HTR-8/SVneo (cell line): ENCODE data around the gene WWC2.
A peak's percentile ranks its signal among the peaks of the same experiment; 100 is the strongest.

Experiments used
- DNase-seq: peaks from one replicate; pipeline ENCODE4 v3.0.0; 2011; ENCODE audit warnings: low spot score, mixed read lengths; ENCODE audit not compliant: insufficient read length
- FAIRE-seq: peaks from 2 replicates; lab custom pipeline; 2011; peaks lifted over from hg19 to GRCh38; lab: Jason Lieb, UNC

Gene WWC2

GRCh38 chr4:183161630-183162029, 62.6 kb downstream of the WWC2 start:
- FAIRE-seq (peak; percentile 76), DNase-seq (no peak)

DNA sequence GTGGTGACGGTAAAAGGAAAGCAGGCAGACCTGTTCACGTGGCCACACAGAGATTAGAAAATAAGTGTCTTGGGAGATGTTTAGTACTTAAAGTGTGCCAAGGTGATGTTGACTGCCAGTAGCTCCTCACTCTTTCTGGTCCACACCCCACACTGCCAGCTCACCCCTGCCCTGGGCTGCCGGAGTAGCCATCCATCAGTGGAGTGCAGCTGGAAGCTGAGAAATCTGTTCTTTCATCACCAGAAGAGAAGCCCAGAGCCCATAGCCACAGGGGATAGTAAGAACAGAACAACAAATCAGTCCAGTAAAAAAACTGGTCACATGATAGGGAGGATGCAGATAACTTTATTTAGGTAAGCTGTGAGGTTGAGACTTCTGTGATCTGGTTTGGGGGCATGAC, 64.1 kb downstream of the WWC2 start:
- FAIRE-seq (peak; percentile 49), DNase-seq (no peak)

GRCh38 chr4:183164963-183165362, 65.9 kb downstream of the WWC2 start:
- FAIRE-seq (no peak), DNase-seq (no peak)

GRCh38 chr4:183165376-183165775, 66.3 kb downstream of the WWC2 start:
- no peak for FAIRE-seq
- no peak for DNase-seq

DNA sequence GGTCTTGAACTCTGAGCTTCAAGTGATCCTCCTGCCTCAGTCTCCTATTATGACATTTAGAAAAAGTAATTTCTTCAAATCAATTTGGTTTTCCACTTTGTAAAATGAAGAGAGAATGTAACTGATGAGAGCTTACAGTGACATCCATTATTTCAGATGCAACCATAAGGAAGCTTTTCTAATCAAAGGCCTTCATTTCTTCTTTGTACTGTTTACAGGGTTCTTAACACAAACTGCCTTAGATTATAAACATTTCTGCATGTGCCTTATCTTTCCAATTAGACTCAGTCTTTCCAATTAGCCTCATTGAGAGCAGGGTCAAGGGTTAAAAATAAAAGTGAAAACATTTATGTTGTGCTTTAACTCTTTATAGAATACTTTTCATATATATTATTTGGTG, 71.8 kb downstream of the WWC2 start:
- DNase-seq (no peak), FAIRE-seq (no peak)

DNA sequence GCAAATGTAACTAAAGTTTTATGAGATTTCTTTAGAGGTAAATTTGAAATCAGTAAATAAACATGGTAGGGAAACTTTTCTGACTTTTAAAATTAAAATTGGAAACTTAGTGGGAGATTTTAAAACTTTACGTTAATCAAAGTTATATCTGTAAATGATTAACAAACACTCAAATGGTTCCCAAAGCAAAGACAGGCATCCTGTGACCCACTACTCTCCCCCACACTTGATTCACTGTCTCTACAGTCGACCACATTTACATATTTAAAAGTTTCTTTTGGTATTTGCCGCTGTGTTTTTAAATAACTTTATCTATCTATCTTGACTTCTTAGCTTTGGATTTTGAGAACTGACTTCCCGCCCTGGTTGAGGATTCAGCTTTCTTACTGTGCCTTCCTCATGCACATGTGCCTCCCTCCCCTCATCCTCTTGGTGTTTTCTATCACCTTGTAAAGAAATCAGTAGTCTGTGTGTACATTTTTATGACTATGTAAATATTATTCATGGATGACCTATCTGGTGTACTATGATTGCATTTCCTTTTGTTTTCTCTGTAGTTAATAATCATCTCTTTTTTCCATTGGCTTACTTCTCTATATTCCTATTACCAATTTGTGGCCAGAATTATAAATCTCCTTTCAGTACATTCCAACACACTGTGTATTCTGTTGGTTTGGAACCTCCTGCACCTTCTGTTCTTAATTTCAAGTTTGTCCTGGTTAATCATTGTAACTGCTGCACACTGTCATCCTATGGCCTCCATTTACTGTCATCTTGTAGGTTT, 72.6 kb downstream of the WWC2 start:
- peak; percentile 57 for FAIRE-seq
- no peak for DNase-seq

- DNase-seq: no peak
- no peak for FAIRE-seq
Observed at GRCh38 chr4:183172881-183173280, 73.8 kb downstream of the WWC2 start.

DNA sequence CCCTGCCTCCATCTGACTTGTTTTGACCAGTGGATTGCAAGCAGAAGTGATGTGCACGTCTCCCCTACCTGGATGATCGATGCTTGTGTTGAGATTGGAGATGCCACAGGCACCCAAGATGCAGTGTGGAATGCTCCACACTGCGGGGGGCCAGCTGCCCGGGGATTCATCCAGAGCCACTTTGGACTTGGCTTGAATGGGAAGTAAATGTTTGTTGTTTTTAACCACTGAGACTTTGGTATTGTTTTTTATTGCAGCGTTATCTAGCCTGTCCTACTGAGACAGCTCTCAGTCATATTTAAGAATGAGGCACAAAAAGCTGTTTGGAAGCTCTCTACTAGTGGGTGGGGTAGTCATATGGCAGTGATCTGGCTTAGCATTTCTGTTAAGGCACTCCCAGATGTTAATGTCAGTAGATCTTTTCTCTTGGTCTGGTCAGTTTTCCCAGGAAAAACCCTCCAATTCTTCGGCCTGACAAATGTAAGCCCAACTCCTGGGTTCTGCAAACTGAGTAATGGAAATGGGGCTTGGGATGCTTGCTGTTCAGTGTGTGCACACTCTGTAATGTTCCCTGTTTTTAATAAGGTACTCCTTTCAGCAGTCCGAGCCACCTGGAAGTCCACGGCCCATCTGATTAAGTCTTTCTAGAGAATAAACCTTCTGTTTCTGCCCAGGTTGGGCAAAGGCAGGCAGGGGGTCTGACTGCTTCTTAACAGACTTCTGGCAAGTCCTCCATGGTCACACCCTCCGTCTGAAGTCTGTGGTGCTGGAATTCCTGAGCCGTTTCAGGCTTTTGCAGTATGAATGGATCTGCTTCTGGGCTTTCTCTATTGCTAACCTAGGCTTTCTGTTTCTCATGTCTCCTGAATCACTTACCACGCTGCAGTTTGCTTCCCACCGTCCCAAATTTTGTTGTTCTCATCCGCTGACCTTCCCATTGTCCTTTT, 74.8 kb downstream of the WWC2 start:
- DNase-seq (no peak), FAIRE-seq (peak; percentile 74)

- peak; percentile 90 for FAIRE-seq
- DNase-seq: peak; percentile 51
Observed at GRCh38 chr4:183175631-183176232, 76.7 kb downstream of the WWC2 start.

DNA sequence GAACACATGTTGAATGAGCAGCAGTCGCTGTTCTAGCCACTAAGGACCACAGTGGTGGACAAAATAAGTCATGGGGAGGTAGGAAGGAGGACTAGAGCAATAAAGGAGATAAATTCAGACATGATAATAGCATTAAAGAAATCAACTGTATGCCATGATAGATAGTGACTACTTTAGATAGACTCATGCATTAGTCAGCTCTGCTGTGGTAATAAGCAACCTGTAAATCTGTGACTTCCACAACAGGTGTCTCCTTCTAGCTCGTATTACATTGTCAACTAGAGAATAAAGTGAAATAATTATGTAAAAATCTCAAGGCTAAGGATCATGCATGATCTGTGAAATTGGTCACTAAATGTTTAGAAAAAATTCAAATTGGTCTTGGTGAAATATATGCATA, 77.9 kb downstream of the WWC2 start:
- FAIRE-seq (no peak), DNase-seq (no peak)

- FAIRE-seq (no peak), DNase-seq (no peak)
Observed at GRCh38 chr4:183178201-183178600, 79.1 kb downstream of the WWC2 start.

- DNase-seq (no peak), FAIRE-seq (no peak)
Observed at GRCh38 chr4:183180096-183180495, 81.0 kb downstream of the WWC2 start.

DNA sequence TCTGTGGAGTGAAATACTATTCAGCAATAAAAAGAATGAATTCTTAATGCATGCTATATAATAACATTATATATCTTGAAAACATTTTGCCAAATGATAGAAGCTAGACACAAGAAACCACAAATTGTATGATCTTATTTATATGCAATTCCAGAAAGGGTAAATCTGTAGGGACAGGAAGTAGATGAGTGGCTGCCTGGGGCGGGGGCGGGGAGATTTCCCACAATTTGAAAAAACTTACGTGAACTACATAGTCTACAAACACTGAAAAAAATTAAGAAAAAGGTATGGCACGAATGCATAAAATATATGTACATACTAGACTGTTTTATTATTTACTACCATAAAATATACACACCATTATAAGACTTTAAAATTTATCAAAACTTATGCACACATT, 81.6 kb downstream of the WWC2 start:
- no peak for FAIRE-seq
- no peak for DNase-seq

DNA sequence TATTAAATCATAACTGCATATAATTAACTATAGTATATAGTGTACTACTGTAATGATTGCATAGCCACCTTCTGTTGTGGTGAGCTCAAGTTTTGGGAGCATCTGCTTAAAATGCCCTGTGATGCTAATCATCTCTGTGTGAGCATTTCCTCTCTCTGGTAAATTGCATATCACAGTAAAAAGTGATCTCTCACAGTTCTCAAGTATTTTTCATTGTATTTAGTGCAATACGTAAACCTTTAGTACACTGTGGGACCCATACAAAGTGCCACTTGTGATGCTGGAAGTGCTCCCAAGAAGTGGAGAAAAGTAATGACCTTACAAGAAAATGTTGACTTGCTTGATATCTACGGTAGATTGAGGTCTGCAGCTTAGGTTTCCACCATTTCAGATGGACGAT, 82.0 kb downstream of the WWC2 start:
- FAIRE-seq (no peak), DNase-seq (no peak)

- FAIRE-seq: peak; percentile 96
- peak; percentile 68 for DNase-seq
Observed at GRCh38 chr4:183182873-183183725, 84.0 kb downstream of the WWC2 start.

- DNase-seq (no peak), FAIRE-seq (no peak)
Observed at GRCh38 chr4:183183906-183184535, 85.0 kb downstream of the WWC2 start.

- FAIRE-seq: no peak
- DNase-seq: no peak
Observed at GRCh38 chr4:183185018-183185417, 86.0 kb downstream of the WWC2 start.

GRCh38 chr4:183185559-183185958, 86.5 kb downstream of the WWC2 start:
- no peak for FAIRE-seq
- DNase-seq: no peak

DNA sequence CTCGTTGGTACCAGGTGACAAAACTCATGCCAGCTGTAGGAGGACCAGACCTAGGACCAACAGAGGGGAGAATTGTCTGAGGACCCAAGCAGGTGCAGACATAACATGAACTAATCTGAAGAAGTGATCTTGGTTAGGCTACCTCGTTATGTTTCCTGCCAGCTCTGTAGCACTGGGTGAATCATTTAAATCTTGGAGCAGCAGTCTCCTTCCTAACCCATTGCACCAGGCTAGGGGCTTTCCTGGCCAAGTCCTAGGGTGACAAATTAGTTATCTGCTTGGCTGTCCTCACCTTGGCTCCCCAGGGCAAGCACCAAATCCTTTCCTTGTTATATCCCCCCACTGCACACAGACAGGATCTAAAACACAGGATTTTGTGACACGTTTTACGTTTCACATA, 87.8 kb downstream of the WWC2 start:
- FAIRE-seq (peak; percentile 86), DNase-seq (no peak)
